ENCODE measurements around the gene CPNE5.

DNA sequence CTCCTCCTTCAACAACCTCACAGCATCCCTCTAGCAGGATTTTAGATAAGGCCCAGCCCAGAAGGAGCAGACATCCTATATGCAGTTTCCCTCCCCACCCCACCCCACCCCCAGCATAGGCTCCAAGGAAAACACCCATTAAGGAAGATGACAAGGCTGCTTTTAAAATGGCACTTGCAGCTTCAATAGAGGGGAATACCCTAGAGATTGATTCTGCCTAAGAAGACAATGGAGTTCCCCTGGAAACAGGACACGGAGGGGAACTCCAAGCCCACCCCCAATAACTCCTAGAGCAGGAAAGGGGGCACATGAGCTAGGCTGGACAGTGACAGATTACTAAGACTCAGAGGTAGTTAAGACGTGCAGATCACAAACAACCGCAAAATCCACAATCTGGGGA is 34.7 kb downstream of the CPNE5 start:
- TF ChIP-seq, protein P1, sequence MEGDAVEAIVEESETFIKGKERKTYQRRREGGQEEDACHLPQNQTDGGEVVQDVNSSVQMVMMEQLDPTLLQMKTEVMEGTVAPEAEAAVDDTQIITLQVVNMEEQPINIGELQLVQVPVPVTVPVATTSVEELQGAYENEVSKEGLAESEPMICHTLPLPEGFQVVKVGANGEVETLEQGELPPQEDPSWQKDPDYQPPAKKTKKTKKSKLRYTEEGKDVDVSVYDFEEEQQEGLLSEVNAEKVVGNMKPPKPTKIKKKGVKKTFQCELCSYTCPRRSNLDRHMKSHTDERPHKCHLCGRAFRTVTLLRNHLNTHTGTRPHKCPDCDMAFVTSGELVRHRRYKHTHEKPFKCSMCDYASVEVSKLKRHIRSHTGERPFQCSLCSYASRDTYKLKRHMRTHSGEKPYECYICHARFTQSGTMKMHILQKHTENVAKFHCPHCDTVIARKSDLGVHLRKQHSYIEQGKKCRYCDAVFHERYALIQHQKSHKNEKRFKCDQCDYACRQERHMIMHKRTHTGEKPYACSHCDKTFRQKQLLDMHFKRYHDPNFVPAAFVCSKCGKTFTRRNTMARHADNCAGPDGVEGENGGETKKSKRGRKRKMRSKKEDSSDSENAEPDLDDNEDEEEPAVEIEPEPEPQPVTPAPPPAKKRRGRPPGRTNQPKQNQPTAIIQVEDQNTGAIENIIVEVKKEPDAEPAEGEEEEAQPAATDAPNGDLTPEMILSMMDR (conservative IDR thresholded peaks at IDR 0.05; ENCODE audit: low read depth, low read length) = no peak
- TF ChIP-seq EZH2phosphoT487 (IDR thresholded peaks at IDR 0.05; ENCODE audit: borderline replicate concordance, low read length) = no peak
